HG03442 (cell line): ENCODE results near the gene FBXW5.
A peak's percentile ranks its signal among the peaks of the same experiment; 100 is the strongest.

Source experiments
- ATAC-seq: cut with Tn5 transposase; IDR thresholded peaks from one replicate; pipeline ENCODE4 v1.9.1; 2021; ENCODE audit warnings: mild to moderate bottlenecking, moderate library complexity; ENCODE audit not compliant: unreplicated experiment

The FBXW5 gene

GRCh38 chr9:136944519-136945332 is at the start of gene FBXW5, which contains the start of gene C8G:
Gene FBXW5 (minus strand): TSS chr9:136944738. CDS start chr9:136944083, 655 bp downstream.
Gene C8G (plus strand): TSS chr9:136945243. CDS start chr9:136945321, 78 bp downstream.
- peak; percentile 79 for ATAC-seq

- no peak for ATAC-seq
Measured at GRCh38 chr9:136992819-136993369, 48.4 kb upstream of the FBXW5 start.

- ATAC-seq = peak; percentile 79
Measured at GRCh38 chr9:136991993-136992818, 47.7 kb upstream of the FBXW5 start, which contains the start of gene PAXX. Gene PAXX (plus strand): TSS chr9:136992422. CDS start chr9:136992444, 22 bp downstream.

GRCh38 chr9:136990242-136990911 is 45.8 kb upstream of the FBXW5 start:
- no peak for ATAC-seq

GRCh38 chr9:136988872-136989271 is 44.3 kb upstream of the FBXW5 start:
- ATAC-seq = no peak

- ATAC-seq = no peak
Measured at GRCh38 chr9:136985853-136986252, 41.3 kb upstream of the FBXW5 start.

- ATAC-seq = no peak
Measured at GRCh38 chr9:136985027-136985602, 40.6 kb upstream of the FBXW5 start.

- ATAC-seq = no peak
Measured at GRCh38 chr9:136984464-136985026, 40.0 kb upstream of the FBXW5 start.

- no peak for ATAC-seq
Measured at GRCh38 chr9:136983656-136984314, 39.2 kb upstream of the FBXW5 start.

GRCh38 chr9:136983167-136983566 is 38.6 kb upstream of the FBXW5 start:
- no peak for ATAC-seq

GRCh38 chr9:136982232-136983051 is 37.9 kb upstream of the FBXW5 start, which contains the start of gene LCNL1:
Gene LCNL1 (plus strand): TSS chr9:136982993. CDS start chr9:136983587, 594 bp downstream.
- ATAC-seq = no peak

- ATAC-seq = no peak
Measured at GRCh38 chr9:136981588-136982231, 37.2 kb upstream of the FBXW5 start.

GRCh38 chr9:136980669-136981478 is 36.3 kb upstream of the FBXW5 start:
- ATAC-seq = no peak

- no peak for ATAC-seq
Measured at GRCh38 chr9:136979769-136980587, 35.4 kb upstream of the FBXW5 start.

- ATAC-seq = no peak
Measured at GRCh38 chr9:136978865-136979544, 34.5 kb upstream of the FBXW5 start.
